GM18508 (cell line): ENCODE data around the gene PRSS56.

Source experiments
- ATAC-seq: cut with Tn5 transposase; IDR thresholded peaks from one replicate; pipeline ENCODE4 v1.9.1; 2021; ENCODE audit warnings: moderate number of reproducible peaks; ENCODE audit not compliant: insufficient read depth, unreplicated experiment

PRSS56 gene

DNA sequence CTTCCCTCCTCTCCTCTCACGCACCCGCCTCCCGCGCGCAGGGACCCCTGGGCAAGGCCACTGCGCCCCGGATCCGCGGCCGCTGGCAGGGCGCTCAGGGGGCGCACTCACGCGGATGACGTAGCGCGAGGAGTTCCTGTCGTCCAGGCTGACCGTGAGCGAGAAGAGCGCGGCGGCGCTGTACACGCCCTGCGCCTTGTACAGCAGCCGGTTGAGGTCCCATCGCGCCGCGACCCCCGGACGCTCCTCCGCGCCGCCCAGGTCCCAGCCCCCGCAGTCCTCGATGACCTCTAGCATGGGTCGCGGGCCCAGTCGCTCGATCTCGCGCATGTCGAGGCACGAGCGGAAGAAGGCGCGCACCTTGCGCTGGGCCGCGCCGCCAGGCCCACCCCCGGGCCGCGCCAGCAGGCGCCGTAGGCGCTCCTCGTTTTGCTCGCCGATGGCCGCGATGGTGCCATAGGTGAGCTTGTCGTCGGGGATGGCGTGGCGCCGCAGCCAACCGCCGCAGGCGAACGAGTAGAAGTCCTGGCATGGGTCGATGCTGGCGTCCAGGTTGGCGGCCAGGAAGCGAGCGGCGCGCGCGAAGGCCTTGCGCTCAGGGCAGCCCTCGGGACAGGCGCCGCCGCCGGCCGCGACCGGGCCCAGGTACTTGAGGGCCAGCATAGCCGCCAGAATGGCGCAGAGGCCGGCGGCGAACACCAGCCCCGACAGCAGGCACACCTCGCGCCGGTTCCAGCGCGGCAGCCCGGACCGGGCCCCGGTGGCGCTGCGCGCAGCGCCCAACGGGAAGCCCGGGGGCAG lies 34.2 kb upstream of the PRSS56 start:
- ATAC-seq, result no peak

DNA sequence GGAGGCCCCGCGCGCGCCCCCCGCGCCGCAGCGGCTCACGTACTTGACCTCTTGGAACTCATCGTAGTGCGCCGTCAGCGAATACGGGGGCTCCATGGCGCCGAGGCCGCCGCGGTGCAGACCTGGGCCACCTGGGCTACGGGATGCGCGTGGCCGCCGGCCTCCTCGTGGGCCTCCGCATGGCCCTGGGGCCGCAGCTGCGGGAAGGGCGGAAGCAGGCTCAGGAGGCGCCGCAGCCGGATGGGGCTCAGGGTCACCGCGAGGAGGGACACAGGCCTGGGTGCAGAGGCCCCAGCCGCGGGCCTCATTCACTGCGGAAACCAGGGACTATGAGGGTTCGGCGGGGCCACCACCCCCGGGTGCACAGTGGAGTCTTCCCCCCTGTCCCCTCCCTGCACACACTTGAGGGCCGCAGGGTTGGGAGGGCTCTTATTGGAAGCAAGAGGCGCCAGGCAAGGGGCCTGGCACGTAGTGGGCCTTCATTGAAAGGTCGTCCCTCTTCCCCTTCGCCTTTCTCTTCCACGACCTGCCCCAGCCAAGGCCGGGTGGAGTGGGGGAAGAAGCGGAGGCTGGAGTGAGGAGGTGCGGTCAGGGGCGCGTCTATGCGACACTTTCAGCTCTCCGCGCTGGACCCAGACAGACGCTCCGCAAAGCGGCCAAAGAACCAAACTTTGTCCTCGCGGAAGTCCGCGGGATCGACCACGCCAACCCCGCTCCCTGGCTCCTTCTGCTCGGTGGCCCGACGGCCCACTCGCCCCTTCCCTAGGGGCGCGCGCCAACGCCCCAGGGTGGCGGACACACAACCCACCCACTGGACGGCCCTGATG lies 33.4 kb upstream of the PRSS56 start:
- no peak for ATAC-seq

DNA sequence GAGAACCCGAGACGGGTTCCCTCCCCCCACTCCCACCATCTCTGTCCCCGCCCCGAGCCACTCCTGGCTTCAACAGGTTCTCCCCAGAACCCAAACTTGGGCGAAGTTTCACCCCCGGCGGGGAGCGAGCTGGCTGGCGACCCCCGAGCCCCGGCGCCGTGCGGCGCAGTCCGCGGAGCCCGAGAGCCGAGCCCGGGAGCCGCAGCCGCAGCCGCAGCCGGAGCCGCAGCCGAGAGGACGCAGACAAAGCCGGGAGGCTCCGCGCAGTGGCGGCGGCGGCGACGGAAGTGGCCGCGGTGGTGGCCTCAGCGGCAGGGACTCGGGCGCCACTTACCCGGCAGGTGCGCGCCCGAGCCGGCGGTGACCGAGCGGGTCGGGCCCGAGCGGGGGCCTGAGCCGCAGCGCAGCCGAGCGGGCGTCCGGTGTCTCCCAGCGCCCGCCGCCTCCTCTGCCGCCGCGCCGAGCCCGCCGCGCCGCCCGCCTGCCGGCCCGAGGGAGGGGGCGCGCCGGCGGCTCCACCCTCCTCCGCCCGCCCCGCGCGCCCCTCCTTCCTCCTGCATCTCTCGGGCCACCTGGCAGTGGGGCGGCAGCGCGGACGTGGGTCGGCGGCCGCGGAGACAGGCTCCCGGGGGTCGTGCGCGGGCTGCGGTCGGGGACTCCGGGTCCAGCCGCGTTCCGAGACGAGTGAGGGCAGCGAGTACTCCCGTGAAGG lies 32.6 kb upstream of the PRSS56 start, which contains the start of gene ECEL1:
Gene ECEL1, minus strand, starts transcription at position 450 of the 712 bp plus-strand sequence. CDS start 1,181 bp downstream, outside the sequence.
- ATAC-seq, result no peak

DNA sequence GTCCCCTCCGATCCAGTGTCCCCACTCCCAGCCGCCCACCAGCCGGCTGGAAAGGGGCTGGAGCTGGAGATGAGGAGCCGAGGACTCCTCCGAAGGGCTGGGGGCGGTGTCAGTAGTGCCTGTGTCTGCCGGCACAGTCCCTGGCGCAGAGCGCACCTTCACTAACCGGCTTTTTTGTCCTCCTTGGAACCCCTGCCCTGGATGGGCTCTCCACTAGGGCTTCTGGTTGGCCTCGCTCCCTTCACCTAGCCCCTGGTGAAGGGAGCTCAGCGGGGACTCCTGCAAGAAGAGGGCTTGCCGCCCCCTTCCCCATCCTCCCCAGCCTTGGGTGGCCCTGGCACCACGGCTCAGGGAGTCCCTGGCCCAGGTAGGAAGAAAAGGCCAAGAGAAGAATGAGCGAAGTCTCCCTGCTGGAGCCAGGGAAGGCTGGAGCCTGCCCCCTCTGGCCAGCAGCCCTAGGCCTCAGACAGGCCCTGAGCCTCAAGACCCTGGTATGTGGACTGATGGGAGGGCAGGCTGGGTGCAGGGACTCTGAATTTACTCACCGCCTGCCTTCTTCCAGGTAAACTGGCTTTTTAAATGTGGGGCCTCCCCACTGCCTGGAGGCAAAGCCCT lies 32.0 kb upstream of the PRSS56 start:
- ATAC-seq, result no peak

DNA sequence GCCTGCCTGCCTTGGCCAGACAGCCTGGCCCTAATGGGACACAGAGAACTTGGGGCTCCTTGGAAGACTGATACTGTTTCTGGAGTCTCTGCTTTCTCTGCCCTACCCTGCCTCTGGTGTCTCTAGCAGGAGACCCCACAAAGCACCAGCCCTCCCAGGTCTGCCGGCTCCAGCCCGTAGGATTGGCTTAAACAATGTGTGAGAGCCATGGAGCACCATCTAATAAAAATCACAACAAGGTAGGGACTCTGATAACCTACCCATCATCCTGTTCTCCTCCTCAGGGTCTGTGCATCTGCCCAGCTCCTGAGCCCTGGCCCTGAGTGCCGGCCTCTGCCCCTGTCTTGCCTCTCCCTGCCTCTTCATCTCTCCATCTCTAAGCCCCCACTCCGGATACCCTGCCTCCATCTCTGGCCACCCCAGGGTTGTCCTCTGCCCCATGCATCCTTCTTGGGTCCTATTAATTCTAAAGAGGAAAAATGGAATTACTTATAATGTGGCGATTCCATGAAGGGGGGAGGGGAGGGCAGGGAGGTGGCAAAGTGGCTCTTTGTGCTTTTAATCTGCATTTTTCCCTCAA lies 31.4 kb upstream of the PRSS56 start:
- ATAC-seq, result no peak

DNA sequence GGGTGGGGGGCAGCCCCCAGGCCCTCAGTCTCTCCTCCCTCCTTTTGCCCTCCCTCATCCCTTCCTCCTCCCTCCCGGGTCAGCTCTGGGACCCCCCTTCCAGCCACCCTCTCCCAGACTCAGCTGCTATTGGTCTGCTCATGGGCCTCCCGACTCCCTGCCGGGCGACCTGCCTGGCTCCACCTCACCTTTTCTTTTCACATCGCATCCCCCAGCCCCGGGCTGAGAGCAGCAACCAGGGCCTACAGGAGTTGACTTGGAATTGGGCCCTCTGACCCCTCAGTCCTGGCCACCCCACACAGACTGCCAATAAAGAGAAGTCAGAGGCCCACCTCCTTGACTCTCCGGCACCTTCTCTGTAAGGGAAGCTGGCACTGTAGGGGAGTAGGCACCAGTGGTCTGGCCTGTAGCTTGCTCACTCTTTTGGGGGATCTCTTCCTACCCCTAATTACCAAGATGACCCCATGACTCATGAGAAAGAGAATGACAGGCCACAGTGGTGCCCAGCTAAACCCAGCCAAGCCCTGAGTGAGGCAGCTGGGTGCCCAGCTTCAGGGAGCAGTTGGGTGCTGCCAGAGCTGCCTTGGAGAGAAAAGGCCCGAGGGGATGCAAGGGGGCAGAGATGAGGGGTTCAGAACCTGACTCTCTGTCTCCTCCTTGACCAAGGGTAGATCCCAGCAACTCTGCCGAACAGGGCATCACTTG lies 30.5 kb upstream of the PRSS56 start:
- ATAC-seq, result no peak

- no peak for ATAC-seq
Measured at GRCh38 chr2:232490221-232491138, 29.7 kb upstream of the PRSS56 start.

GRCh38 chr2:232491139-232491780 lies 28.9 kb upstream of the PRSS56 start:
- ATAC-seq, result no peak

DNA sequence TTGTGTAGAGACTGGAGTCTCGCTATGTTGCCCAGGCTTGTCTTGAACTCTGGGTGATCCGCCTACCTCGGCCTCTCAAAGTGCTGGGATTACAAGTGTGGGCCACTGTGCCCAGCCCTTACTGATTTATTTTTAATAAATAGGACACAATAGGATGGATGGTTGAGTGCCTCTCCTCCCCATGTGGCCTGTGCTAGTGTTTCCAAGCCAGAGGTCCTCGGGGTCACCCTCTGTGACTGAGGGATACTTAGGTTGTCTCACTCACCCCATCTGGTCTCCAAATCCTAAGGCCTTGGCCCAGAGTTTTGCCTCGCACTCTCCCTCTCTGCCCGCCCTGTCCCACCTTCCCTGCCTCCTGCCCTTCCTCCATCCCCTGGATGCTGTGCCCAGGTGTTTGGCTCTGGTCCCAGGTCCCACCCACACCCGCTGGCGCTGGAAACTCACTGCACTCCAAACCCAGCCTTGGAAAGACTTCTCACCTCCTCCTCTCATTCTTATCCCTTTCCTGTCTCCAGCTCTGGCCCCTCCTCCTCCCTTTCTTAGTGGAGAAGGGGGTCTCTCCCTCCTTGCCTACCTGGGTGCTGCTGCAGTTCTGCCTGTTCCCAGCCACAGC lies 27.8 kb upstream of the PRSS56 start:
- ATAC-seq, result no peak

DNA sequence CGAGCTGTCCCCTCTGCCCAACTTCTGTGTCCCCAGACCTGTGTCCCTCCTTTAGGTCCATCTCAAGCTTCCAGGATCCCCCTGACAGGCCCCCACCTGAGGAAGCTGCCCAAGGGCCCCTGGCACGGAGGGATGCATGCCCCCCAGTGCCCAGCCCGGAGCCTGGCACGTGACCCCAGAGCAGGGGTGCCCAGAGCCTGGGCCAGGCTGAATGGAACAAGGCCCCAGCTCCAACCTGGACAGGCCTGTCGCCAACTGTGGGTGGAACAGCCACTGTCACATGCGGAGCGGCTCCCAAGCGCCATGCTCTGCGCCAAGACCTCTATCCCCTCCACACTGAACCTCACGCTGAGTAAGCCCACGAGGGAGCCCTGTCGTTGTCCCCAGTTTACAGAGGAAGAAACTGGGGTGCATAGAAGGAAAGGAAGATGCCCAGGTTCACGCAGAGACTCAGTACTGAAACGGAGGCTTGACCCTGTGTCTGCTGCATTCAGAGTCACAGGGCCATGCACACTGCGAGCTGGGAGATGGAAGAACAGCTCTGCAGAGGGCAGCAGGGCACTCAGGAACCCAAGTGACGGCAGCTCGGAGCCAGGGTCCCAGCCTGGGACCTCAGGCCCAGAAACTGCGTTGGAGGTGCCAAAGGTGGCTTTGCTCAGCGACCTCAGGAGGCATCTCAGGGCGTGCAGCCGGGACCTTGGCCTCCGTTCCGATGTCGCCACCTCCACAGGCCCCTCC lies 27.1 kb upstream of the PRSS56 start:
- no peak for ATAC-seq

GRCh38 chr2:232493701-232494474 lies 26.3 kb upstream of the PRSS56 start:
- ATAC-seq, result no peak

DNA sequence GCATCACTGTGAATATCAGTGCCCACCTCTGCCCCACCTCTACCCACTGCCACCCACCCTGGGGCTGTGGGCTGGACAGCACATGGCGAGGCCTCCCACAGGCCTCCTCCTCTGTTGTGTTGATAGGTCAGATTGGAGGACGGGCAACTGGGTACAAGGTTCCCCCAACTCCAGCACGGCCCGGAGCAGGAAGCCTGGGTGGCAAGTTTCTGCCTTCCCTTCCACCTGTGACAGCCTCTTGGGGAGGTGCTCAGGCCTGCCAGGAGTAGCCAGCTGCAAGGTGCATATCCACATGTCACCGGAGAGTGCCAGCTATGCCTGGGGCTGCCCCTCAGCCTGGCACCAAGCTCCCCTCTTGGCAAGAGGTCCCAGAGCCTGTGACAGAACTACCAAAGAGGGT lies 25.6 kb upstream of the PRSS56 start:
- ATAC-seq, result no peak

DNA sequence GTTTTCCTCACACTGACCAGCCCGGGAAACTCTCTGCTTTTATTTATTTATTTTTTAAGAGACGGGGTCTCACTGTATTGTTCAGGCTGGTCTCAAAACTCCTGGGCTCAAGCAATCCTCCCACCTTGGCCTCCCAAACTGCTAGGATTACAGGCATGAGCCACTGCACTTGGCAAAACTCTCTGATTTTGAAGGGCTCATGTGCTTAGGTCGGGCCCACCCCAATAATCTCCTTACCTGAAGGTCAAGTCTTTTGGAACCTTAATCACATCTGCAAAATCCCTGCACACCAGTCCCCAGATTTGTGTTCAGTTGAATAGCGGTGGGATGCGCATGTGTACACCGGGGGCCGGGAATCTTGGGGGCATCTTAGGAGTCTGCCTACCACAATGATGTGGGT lies 24.9 kb upstream of the PRSS56 start:
- ATAC-seq, result no peak

DNA sequence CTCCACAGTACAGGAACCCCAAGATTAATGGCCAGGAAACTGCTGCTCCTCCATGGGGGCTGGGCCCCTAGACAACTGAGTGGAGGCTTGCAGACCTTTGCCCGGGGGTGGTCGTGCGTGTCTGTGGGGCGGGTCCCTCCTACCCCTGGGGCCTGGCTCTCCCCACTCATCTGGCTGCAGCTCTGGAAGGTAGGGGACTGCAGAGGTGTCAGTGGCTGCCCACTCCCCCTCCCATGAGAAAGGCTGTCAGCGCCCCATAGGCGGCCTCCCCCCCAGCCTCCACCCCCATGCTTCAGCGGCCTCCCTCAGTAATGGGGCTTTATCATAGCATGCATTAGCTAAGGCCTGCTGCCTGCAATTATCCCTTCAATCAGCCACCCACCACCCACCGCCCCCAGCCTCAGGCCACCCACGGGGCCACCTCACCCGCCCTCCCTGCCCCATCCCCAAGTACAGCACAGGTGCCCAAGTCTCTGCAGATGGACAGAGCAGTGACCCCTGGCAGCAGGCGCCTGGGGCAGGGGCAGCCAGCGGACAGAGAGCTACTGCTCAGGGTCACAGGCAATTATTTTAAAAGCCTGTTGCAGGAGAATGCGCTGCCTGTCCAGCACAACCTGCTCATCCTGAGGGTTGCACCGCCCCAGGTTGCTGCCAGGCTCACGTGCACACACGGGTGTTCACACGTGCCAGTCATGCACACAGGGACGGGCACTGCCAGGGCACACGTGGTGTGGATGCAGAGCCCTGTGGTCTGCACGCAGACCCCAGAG lies 23.5 kb upstream of the PRSS56 start:
- no peak for ATAC-seq

- ATAC-seq, result no peak
Measured at GRCh38 chr2:232497348-232497747, 22.8 kb upstream of the PRSS56 start.
